A549 treated with ZK216348 at 1 μM for 4 hours (cell line): ENCODE data around the gene RBP5. TPM values are rescaled to one million over a fixed set of nuclear protein-coding genes. Genes with fewer than 3 reads are reported as not detected.

Experiments used
- total RNA-seq: library from RNA; stranded (reverse); fragments of 200-300 nt; extraction: Qiagen RNA extraction; gene quantifications from 5 replicates; pipeline ENCODE4 v1.2.3, GENCODE V29; 2022; ENCODE audit warnings: low read depth

Gene RBP5, protein sequence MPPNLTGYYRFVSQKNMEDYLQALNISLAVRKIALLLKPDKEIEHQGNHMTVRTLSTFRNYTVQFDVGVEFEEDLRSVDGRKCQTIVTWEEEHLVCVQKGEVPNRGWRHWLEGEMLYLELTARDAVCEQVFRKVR
- total RNA-seq: not detected in 5 replicates

DNA sequence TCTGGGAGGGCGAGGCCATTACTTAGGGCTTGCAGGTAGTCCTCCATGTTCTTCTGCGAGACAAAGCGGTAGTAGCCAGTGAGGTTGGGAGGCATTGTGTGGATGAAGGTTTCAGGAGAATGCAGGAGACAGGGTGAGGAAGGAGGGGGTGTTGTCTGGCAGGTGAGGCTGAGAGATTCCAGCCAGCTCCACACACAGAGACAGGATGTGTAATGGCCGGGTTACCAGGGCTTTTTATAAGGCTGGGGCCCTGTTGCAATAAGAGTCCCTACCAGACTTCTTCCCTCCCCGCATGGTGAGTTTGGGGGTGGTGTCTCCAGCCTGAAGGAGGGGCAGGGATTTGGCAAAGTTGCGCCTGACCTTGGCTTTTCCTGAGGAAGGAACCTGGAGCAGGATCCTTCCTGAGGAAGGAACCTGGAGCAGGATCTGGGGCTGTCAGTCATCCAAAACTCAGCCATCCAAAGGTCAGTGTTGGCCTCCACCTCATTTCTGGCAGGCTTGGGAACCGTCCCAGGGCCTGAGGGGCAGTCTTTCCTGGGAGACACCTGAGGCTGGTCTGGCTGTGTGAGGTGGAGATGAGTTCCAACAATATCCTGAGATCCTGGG, at the start of gene RBP5:
RBP5 (minus strand) TSS at position 209 of the 606 bp plus-strand sequence; CDS start at position 95, 114 bp downstream.

DNA sequence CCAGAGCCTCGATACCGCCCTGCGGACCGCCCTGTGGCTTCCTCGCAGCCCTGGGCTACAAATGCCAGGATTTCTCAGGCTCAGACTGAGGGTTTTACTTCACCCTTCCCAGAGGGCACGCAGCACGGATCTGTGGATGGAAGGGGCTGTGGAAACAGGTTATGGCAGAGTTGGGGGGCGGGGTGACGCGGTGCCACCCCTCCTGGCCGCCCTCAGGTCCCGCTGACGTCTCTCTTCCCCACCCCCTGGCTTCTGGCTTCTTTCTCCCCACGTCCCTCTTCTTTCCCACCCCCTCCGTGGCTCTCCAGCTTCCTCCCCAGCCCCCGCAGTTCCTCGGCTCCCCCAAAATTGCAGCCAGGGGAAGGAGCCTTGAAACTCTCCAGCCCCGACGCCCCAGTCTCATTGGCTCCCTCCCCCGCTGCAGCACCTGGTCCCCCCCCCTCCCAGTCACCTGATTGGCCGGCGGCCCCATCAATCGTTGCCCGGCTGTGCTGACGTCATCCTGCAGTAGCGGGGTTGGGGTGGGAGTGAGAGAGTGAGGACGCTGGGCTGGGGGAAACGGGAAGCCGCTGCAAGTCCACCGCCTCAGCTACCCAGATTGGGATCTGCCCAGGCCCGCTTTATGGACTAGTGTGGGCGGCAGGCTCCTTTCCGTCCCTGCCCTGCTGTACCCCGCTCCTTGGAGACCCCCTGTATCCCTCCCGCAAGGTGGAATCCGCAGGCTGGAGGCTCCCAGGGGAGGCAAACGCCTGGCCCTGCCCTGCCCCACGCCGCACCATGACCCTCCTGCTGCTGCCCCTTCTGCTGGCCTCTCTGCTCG, 1.4 kb upstream of the RBP5 start, which contains the start of gene CLSTN3:
CLSTN3 (plus strand) TSS at position 500 of the 820 bp plus-strand sequence; CDS start at position 778, 278 bp downstream.

DNA sequence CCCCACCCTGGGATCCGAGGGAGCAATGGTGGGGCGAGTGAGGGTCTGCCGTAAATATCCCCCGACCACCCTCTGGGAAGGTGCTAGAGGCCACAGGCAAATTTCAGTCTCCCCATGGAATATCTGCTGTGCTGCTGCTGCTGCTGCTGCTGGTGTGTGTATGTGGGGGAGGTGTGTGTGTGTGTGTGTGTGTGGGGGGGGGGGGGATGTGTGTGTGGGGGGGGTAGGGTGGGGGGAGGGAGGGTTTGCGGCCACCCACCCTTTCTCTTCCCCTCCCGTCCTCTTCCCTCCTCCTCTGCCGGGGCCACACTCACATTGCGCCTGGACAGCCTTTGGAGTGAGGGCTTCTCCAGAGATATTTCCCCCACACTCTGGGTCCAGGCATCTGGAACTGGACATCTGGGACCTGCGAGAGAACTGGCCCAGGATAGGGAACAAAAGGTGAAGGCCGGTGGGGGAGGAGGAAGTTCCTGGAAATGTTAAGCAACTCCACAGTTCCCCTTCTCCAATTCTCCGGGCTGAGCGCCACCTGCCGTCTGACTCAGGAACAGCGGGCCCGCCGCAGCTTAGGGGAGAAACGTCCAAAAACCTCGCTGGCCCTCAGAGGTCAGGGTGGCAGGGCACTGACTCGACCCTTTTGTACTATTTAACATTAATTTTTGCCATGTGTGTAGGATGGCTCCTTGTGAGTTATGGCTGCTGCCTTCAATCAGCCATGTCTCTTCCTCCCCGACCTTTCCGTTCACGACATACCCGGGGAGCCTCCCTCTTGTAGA, 19.7 kb downstream of the RBP5 start, which contains the start of gene C1RL:
C1RL (minus strand) TSS at position 419 of the 776 bp plus-strand sequence; CDS start at position 385, 34 bp downstream.

DNA sequence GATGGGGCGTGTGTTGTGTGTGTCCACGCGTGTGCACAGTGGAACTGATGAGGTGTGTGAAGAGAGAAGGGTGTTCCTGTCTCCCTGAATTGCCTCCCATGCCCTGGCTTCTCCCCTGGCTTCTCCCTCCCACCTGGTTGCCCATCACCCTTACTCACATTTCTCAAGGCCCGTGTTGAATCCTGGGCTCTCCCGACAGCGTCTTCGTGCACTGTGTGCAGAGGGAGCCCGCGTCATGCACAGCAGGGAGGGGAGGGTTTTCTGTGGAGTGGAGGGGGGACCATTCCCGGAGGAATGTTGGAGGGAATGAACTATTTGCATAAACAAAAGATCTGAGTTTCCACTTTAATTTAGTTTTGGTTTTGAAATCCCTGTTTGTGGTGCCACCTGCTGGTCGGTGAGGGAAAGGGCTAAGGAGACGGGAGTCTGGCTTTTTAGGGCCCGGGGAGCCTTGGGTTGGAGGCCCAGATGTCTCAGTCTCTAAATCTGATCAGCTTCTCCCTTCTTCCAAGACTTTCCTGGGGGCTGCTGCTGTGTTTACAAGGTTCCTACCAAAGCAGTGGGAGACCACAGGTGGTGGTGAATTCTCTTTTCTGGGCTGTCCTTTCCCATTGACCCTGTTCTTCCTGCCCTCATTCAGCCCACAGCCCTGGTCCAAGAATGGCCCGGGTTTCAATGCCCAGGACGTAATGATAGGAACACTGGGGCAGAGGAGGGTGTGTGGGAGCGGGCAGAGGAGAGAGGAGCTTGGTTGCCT, 36.3 kb downstream of the RBP5 start, which contains the start of gene C1R:
C1R (minus strand) TSS at position 217 of the 757 bp plus-strand sequence; CDS start at position 160, 57 bp downstream.

Other genes starting within 250 kb of the RBP5 start
- 15.7 to 21.7 TPM (median 17.3 TPM) in 5 replicates for gene LRRC23, start 224.1 kb downstream of the RBP5 start, total RNA-seq
- 32.7 to 43.8 TPM (median 41.2 TPM) in 5 replicates for gene ENO2, start 214.3 kb downstream of the RBP5 start, total RNA-seq
- 36.6 to 87.8 TPM (median 83.1 TPM) in 5 replicates for gene ATN1, start 200.9 kb downstream of the RBP5 start, total RNA-seq
- gene RNU7-1, start 185.1 kb downstream of the RBP5 start, total RNA-seq: not detected in 5 replicates
- gene C12orf57, start 184.9 kb downstream of the RBP5 start, total RNA-seq: 240 to 311 TPM (median 303 TPM) in 5 replicates
- gene PTPN6, start 177.5 kb downstream of the RBP5 start, total RNA-seq: 6.2 to 12.8 TPM (median 11.9 TPM) in 5 replicates
- 278 to 353 TPM (median 328 TPM) in 5 replicates for gene PHB2, start 158.2 kb downstream of the RBP5 start, total RNA-seq
- 55.9 to 81.9 TPM (median 61.3 TPM) in 5 replicates for gene EMG1, start 158.0 kb downstream of the RBP5 start, total RNA-seq
- 26.6 to 31.1 TPM (median 27.6 TPM) in 5 replicates for gene LPCAT3, start 110.4 kb downstream of the RBP5 start, total RNA-seq
- 38.6 to 58.9 TPM (median 42.6 TPM) in 5 replicates for gene C1S, start 68.2 kb downstream of the RBP5 start, total RNA-seq
- 26.6 to 41.9 TPM (median 28.4 TPM) in 5 replicates for gene C1R, start 36.4 kb downstream of the RBP5 start, total RNA-seq
- 7.9 to 15.6 TPM (median 10.6 TPM) in 5 replicates for gene C1RL, start 19.7 kb downstream of the RBP5 start, total RNA-seq
- gene CLSTN3, start 1.5 kb upstream of the RBP5 start, total RNA-seq: 11.0 to 19.0 TPM (median 16.0 TPM) in 5 replicates
- gene PEX5, start 60.8 kb upstream of the RBP5 start, total RNA-seq: 22.0 to 33.0 TPM (median 30.7 TPM) in 5 replicates
- gene ACSM4, start 175.2 kb upstream of the RBP5 start, total RNA-seq: not detected in 5 replicates